GM21360 (cell line): ENCODE results near the gene TANGO2.

Source experiments
- ATAC-seq: cut with Tn5 transposase; IDR thresholded peaks from one replicate; pipeline ENCODE4 v1.9.1; 2021; ENCODE audit warnings: mild to moderate bottlenecking, moderate library complexity; ENCODE audit not compliant: unreplicated experiment

The TANGO2 gene

GRCh38 chr22:20096574-20097420 lies 75.9 kb downstream of the TANGO2 start:
- ATAC-seq: no peak

DNA sequence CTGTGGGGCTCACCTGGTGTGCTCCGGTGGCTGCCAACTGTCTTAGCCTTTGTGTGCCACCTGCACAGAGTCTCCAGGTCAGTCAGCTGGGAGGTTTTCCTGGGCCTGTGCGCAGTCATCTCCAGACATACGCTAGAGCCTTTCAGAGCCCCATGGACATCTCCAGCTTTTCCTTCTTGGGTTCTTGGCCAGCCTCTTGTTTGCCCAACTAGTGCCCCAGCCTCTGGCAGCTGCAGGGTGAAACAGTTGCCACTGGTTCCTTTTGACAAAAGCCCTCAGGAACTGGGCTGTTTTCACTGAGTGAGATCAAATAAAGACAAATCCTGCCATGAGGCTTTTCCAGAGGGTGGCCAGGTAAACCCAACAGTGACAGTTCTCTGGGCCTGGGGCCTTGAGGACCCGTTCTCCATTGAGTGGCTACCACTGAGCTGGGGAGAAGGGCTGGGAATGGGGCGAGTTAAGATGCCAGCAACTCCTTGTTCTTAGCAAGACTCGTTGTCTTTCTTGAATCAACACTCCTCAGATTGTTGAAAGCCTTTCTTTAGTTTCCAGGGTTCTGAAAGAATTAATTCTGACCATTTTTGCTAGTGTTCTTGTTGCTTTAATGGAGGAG lies 78.3 kb downstream of the TANGO2 start:
- no peak for ATAC-seq

DNA sequence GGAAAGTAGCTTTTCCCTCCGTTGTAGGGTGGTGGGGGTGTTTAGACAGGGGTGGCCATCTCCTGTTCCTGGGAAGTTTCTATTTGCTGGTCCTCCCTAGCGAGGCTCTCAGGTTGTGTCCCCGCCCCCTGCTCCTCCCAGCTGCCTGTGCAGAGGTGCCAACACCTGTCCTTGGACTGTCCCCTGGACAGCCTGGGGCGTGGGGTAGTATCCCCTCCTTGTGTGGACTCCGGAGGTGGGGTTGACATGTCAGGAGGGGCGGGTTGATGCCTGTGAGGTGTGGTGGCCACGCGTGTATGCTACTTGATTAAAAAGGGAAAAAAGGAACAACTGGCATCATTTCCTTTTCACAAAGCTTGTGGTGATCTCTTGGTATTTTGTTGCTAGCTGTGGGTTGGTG lies 80.7 kb downstream of the TANGO2 start:
- ATAC-seq: no peak

GRCh38 chr22:20102203-20102780 lies 81.4 kb downstream of the TANGO2 start:
- ATAC-seq: no peak

DNA sequence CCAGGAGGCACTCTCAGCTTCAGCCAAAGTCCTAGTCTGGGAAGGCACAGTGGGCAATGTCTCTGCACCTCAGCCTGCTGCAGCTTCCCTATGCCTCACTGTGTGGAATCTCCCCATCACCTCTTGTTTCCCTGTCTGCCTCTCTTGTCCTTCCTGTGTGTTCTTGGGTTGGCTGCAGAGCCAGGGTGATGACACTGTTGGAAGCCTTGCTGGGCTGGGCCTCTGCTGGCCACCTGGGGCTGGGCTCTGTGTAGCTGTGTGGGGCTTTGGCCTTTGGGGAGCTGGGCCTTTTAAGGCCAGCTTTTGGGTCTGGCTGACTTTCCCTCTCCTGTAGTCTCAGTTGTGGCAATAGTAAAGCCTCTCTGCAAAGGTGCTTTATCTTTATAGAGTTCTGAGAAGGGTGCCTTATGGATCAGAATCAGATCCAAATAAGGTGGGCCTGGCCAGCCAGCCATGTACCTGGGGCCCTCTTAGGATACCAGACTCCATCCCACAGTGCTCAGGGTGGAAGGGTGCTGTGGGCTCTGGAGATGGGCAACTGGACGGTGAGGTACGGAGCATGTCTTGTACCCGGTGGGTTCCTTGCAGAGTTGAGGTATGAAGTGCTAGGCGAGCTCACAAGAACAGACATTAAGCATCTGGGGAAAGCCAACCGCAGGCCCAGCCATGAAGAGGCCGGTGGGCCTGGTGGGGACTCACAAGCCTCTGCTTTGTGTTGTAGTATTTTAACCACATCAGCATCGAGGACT lies 84.7 kb downstream of the TANGO2 start:
- ATAC-seq: no peak

DNA sequence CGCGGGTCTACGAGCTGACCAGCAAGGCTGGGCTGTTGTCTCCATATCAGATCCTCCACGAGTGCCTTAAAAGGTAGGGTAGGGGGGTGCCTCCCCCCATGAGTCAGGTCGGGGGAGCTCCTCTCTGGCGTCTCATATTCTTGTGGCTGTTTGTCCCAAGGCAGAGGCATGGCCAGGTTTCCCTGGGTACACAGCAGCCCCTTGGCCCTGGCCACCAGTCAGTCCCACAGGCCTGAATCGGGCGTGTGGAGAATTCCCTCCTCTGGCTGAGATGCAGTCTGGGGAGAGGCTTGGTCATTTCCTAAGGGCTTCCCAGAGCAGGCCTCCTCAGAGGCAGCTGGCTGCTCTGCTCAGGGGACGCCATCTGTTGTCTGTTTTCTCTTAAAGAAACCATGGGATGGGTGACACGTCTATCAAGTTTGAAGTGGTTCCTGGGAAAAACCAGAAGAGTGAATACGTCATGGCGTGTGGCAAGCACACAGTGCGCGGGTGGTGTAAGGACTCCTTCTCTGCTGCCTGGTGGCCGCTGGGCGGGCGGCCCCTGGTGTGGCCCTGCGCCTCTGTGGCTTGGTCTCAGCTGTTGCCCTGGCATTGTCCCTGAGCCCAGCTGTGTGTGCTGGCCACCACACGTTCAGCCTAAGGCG lies 85.4 kb downstream of the TANGO2 start:
- ATAC-seq: no peak

DNA sequence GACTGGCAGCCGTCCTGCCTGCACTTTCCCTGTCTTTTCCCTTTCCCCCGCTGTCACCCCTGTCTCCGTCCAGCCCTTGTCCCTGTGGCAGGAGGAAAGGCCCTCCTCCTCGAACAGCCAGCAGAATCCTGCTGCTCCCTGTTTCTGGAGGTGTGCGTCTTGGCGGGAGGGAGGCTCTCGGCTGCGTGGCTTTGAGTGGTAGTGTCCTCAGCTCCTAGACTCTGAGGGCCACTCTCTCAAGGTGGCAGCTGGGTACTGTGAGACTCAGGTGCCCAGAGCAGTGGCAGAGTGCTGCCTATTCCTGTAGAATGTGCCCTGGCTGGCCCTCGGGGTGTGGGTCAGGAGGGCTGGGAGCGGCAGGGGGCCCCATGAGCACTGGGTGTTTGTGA lies 85.9 kb downstream of the TANGO2 start:
- no peak for ATAC-seq

- ATAC-seq: no peak
Measured at GRCh38 chr22:20107471-20107901, 86.6 kb downstream of the TANGO2 start.

- no peak for ATAC-seq
Measured at GRCh38 chr22:20107951-20108756, 87.2 kb downstream of the TANGO2 start.

DNA sequence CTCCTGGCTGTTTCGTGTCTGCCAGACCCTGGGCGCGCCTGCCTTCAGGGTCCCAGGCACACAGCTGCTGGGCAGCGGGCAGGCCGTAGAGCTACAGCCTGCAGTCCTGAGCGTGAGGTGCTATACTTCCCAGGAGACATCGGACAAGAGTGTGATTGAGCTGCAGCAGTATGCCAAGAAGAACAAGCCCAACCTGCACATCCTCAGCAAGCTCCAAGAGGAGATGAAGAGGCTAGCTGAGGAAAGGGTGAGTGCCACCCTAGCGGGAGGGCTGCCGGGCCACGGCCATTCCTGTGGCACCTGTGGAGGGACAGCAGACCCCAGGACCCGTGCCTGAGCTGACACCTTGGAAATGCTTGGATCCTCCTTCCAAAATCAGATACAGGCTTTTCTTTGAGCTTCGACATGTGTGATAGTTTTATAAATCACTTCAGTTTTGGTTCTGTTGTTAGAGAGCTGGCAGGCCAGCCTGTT lies 87.9 kb downstream of the TANGO2 start:
- no peak for ATAC-seq

GRCh38 chr22:20109411-20110358 lies 88.8 kb downstream of the TANGO2 start:
- ATAC-seq: no peak

- ATAC-seq: no peak
Measured at GRCh38 chr22:20110359-20110985, 89.6 kb downstream of the TANGO2 start.

DNA sequence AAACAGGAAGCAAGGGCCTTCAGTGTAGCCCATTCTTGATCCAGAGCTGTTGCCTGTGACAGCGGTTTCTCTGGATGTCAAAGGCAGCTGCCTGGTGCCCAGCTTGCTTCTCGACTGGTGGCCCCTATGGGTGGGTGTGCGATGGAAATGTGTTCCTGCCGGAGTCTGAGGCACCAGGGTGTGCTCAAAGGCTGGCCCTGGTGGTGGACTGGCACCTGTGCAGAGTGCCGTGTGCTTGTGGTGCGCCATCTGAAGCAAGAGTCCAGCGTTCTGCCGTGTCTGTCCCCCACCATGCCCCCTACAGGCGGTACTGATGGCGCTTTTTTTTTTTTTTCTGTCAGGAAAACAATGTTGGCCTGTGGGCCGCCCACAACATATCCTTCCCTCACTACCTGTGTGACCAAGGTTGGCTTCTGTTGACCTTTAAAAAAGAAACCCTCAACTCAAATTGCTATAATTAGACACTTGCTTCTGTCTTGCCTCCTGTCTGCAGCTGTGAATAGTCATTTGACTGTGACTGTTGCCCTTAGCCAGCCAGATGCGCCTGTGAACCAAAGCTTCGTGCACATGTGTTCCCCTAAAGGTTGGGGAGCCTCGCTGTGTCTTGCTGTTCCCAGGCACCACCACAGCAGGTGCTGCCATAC lies 90.3 kb downstream of the TANGO2 start:
- ATAC-seq: no peak

- no peak for ATAC-seq
Measured at GRCh38 chr22:20111689-20112622, 91.0 kb downstream of the TANGO2 start.

- no peak for ATAC-seq
Measured at GRCh38 chr22:20112623-20113511, 92.0 kb downstream of the TANGO2 start.
